PFSK-1 (cell line): Measurements from ENCODE around the gene APEX1.

ENCODE experiments used
- POLR2AphosphoS5 ChIP-seq: IDR thresholded peaks from 2 replicates; pipeline ENCODE4 v1.6.1; 2012; ENCODE audit warnings: low read depth, mild to moderate bottlenecking, control low read depth, low read length, moderate library complexity
- TAF1 ChIP-seq: IDR thresholded peaks from 2 replicates; pipeline ENCODE4 v1.6.1; 2012; ENCODE audit warnings: low read length, control low read depth, borderline replicate concordance; ENCODE audit not compliant: insufficient read depth
- TF ChIP-seq, protein P1 (sequence below), 2 experiments: IDR thresholded peaks; 2 replicates each; pipeline versions ENCODE4 v1.6.1 to v1.8.0; 2011 to 2012; ENCODE audit warnings: low read depth in 2 of 2, low read length in 2 of 2, control low read depth in 1 of 2, inconsistent platforms in 1 of 2, mild to moderate bottlenecking in 1 of 2, moderate library complexity in 1 of 2; ENCODE audit not compliant: insufficient read depth in 1 of 2

DNA sequence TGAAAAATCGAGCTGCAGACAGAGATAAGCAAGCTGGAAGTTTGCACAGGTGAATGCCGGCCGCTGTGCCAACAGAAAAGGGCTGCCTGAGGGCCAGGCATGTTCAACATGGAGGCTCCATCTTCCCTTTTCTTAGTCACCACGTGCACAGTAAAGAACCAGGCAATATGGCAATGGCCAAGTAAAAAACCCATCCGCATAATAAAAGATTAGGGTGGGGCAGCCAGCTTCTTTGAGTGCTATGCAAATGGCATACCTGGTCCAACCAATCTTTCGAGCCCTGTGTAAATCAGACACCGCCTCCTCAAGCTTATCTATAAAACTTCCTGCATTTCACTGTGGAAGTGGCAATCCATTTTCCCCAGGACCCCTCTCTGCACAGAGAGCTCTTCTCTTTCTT is 30.9 kb downstream of the APEX1 start:
- TF ChIP-seq TAF1 (no peak), POLR2AphosphoS5 (no peak)
- TF ChIP-seq, protein P1, sequence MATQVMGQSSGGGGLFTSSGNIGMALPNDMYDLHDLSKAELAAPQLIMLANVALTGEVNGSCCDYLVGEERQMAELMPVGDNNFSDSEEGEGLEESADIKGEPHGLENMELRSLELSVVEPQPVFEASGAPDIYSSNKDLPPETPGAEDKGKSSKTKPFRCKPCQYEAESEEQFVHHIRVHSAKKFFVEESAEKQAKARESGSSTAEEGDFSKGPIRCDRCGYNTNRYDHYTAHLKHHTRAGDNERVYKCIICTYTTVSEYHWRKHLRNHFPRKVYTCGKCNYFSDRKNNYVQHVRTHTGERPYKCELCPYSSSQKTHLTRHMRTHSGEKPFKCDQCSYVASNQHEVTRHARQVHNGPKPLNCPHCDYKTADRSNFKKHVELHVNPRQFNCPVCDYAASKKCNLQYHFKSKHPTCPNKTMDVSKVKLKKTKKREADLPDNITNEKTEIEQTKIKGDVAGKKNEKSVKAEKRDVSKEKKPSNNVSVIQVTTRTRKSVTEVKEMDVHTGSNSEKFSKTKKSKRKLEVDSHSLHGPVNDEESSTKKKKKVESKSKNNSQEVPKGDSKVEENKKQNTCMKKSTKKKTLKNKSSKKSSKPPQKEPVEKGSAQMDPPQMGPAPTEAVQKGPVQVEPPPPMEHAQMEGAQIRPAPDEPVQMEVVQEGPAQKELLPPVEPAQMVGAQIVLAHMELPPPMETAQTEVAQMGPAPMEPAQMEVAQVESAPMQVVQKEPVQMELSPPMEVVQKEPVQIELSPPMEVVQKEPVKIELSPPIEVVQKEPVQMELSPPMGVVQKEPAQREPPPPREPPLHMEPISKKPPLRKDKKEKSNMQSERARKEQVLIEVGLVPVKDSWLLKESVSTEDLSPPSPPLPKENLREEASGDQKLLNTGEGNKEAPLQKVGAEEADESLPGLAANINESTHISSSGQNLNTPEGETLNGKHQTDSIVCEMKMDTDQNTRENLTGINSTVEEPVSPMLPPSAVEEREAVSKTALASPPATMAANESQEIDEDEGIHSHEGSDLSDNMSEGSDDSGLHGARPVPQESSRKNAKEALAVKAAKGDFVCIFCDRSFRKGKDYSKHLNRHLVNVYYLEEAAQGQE (IDR thresholded peaks at IDR 0.05; ENCODE audit: insufficient read depth in 1 of 2, low read depth in 2 of 2, low read length in 2 of 2): no peak
